Mesendoderm (in vitro differentiated cells): ENCODE data around the gene TCF4.

Experiments
- DNase-seq: peaks from one replicate; pipeline ENCODE4 v3.0.0; 2013
- H2AK5ac ChIP-seq: 2 replicates; pipeline ENCODE4 v1.6.1; 2013; ENCODE audit warnings: low read length, inconsistent platforms
- H2BK120ac ChIP-seq: 2 replicates; pipeline ENCODE4 v1.6.1; 2013; ENCODE audit warnings: low read depth, mild to moderate bottlenecking, low read length, moderate library complexity, mixed read lengths
- H2BK15ac ChIP-seq: replicated peaks from 2 replicates; pipeline ENCODE4 v1.6.1; 2013; ENCODE audit warnings: low read depth, mild to moderate bottlenecking, moderate library complexity
- H2BK5ac ChIP-seq: 2 replicates; pipeline ENCODE4 v1.6.1; 2013; ENCODE audit warnings: low read length, inconsistent platforms
- H3K18ac ChIP-seq: 2 replicates; pipeline ENCODE4 v1.6.1; 2013; ENCODE audit warnings: mild to moderate bottlenecking, low read length, mixed read lengths
- H3K23ac ChIP-seq: one replicate; pipeline ENCODE4 v1.6.1; 2013; ENCODE audit warnings: low read length
- H3K27ac ChIP-seq: 2 replicates; pipeline ENCODE4 v1.5.1; 2013; ENCODE audit warnings: low read depth, mild to moderate bottlenecking, inconsistent platforms, low read length, moderate library complexity
- H3K27me3 ChIP-seq: 2 replicates; pipeline ENCODE4 v1.6.1; 2013; ENCODE audit warnings: low read length, control low read depth, mild to moderate bottlenecking, inconsistent platforms; ENCODE audit not compliant: insufficient read depth, poor library complexity
- H3K36me3 ChIP-seq: 2 replicates; pipeline ENCODE4 v1.6.1; 2013; ENCODE audit warnings: low read length, inconsistent platforms; ENCODE audit not compliant: control insufficient read depth, insufficient read depth
- H3K4ac ChIP-seq: one replicate; pipeline ENCODE4 v1.6.1; 2013; ENCODE audit warnings: low read depth, mild to moderate bottlenecking, low read length, moderate library complexity
- H3K4me1 ChIP-seq: 2 replicates; pipeline ENCODE4 v1.6.1; 2013; ENCODE audit warnings: low read depth, low read length, inconsistent platforms; ENCODE audit not compliant: control insufficient read depth
- H3K4me2 ChIP-seq: 2 replicates; pipeline ENCODE4 v1.6.1; 2013; ENCODE audit warnings: low read length
- H3K4me3 ChIP-seq: 2 replicates; pipeline ENCODE4 v1.5.1; 2013; ENCODE audit warnings: mild to moderate bottlenecking, low read length
- H3K56ac ChIP-seq: one replicate; pipeline ENCODE4 v1.6.1; 2013; ENCODE audit warnings: low read length
- H3K79me1 ChIP-seq: 2 replicates; pipeline ENCODE4 v1.6.1; 2013; ENCODE audit warnings: low read length, inconsistent platforms
- H3K79me2 ChIP-seq: 2 replicates; pipeline ENCODE4 v1.6.1; 2013; ENCODE audit warnings: mild to moderate bottlenecking, low read length; ENCODE audit not compliant: control insufficient read depth, insufficient read depth
- H3K9ac ChIP-seq: 2 replicates; pipeline ENCODE4 v1.6.1; 2013; ENCODE audit warnings: low read length, inconsistent platforms
- H4K5ac ChIP-seq: one replicate; pipeline ENCODE4 v1.6.1; 2013; ENCODE audit warnings: low read length
- H4K8ac ChIP-seq: one replicate; pipeline ENCODE4 v1.6.1; 2013; ENCODE audit warnings: low read depth, mild to moderate bottlenecking, control low read depth, low read length, moderate library complexity
- WGBS: extraction: QIAGEN DNeasy Blood & Tissue Kit; methylation state at CpG from one replicate; pipeline ENCODE4 v1.1.7; 2013; ENCODE audit warnings: low lambda C conversion rate, missing lambda C conversion rate; ENCODE audit not compliant: insufficient coverage; ENCODE audit errors: extremely low coverage; 5-methylcytosine and 5-hydroxymethylcytosine counted together

Gene TCF4

GRCh38 chr18:55627007-55627406 is 39.0 kb upstream of the TCF4 start:
- Histone ChIP-seq H4K8ac (peak overlapping the region; percentile 65), H3K23ac (no peak overlapping the region), H3K79me2 (no peaks in the 10 kb centered on the region), H3K4me3 (no peak overlapping the region), H3K4me2 (no peak overlapping the region), H2BK15ac (no peak overlapping the region), H3K4me1 (no peaks in the 10 kb centered on the region), H2BK5ac (no peak overlapping the region), H3K4ac (no peak overlapping the region), H3K36me3 (no peaks in the 10 kb centered on the region), H2AK5ac (no peak overlapping the region), H2BK120ac (no peak overlapping the region), H3K18ac (no peak overlapping the region), H3K56ac (no peak overlapping the region), H3K27ac (no peak overlapping the region), H3K9ac (no peak overlapping the region), H4K5ac (no peak overlapping the region), H3K27me3 (no peaks in the 10 kb centered on the region), H3K79me1 (no peaks in the 10 kb centered on the region)
- no peak for DNase-seq
- WGBS: no CpG with 5 or more reads among the region's 1 CpG

- Histone ChIP-seq H3K4me2 (no peak overlapping the region), H3K4ac (no peak overlapping the region), H3K9ac (no peak overlapping the region), H3K36me3 (no peaks in the 10 kb centered on the region), H2BK15ac (no peak overlapping the region), H3K23ac (no peak overlapping the region), H3K79me1 (no peaks in the 10 kb centered on the region), H3K27ac (no peak overlapping the region), H3K4me1 (no peaks in the 10 kb centered on the region), H2AK5ac (no peak overlapping the region), H3K56ac (no peak overlapping the region), H2BK5ac (no peak overlapping the region), H3K4me3 (no peak overlapping the region), H4K8ac (no peak overlapping the region), H4K5ac (no peak overlapping the region), H3K79me2 (no peaks in the 10 kb centered on the region), H2BK120ac (no peak overlapping the region), H3K27me3 (no peaks in the 10 kb centered on the region), H3K18ac (no peak overlapping the region)
- no CpG with 5 or more reads among the region's 2 CpGs for WGBS
- no peak for DNase-seq
Observed at GRCh38 chr18:55625901-55626300, 37.9 kb upstream of the TCF4 start.

GRCh38 chr18:55623626-55624025 is 35.6 kb upstream of the TCF4 start:
- Histone ChIP-seq H3K4me2 (no peak overlapping the region), H3K79me1 (no peaks in the 10 kb centered on the region), H3K9ac (no peak overlapping the region), H3K4me3 (no peak overlapping the region), H3K36me3 (no peaks in the 10 kb centered on the region), H4K5ac (no peak overlapping the region), H3K4ac (no peak overlapping the region), H3K79me2 (no peaks in the 10 kb centered on the region), H4K8ac (no peak overlapping the region), H3K27ac (no peak overlapping the region), H3K18ac (no peak overlapping the region), H2BK5ac (no peak overlapping the region), H3K27me3 (no peaks in the 10 kb centered on the region), H2BK15ac (no peak overlapping the region), H2BK120ac (no peak overlapping the region), H3K23ac (no peak overlapping the region), H2AK5ac (no peak overlapping the region), H3K56ac (no peak overlapping the region), H3K4me1 (no peaks in the 10 kb centered on the region)
- no peak for DNase-seq
- 100% methylated on average over 1 of the region's 3 CpGs for WGBS

GRCh38 chr18:55610506-55610905 is 22.5 kb upstream of the TCF4 start:
- Histone ChIP-seq H3K4me3 (no peak overlapping the region), H2BK15ac (no peak overlapping the region), H3K4me1 (no peaks in the 10 kb centered on the region), H3K36me3 (no peaks in the 10 kb centered on the region), H3K79me1 (no peaks in the 10 kb centered on the region), H3K4ac (no peak overlapping the region), H2BK120ac (no peak overlapping the region), H3K27ac (no peak overlapping the region), H4K5ac (no peak overlapping the region), H4K8ac (no peak overlapping the region), H3K27me3 (no peaks in the 10 kb centered on the region), H3K79me2 (no peaks in the 10 kb centered on the region), H3K18ac (no peak overlapping the region), H3K56ac (no peak overlapping the region), H3K23ac (no peak overlapping the region), H2BK5ac (no peak overlapping the region), H3K4me2 (no peak overlapping the region), H2AK5ac (no peak overlapping the region), H3K9ac (no peak overlapping the region)
- DNase-seq: no peak
- no CpG with 5 or more reads among the region's 2 CpGs for WGBS

- Histone ChIP-seq H3K56ac (no peak overlapping the region), H3K4ac (no peak overlapping the region), H3K23ac (no peak overlapping the region), H2BK5ac (no peak overlapping the region), H2AK5ac (no peak overlapping the region), H4K5ac (no peak overlapping the region), H3K4me2 (no peak overlapping the region), H3K27me3 (no peaks in the 10 kb centered on the region), H3K36me3 (no peaks in the 10 kb centered on the region), H3K18ac (no peak overlapping the region), H3K4me1 (no peaks in the 10 kb centered on the region), H3K9ac (no peak overlapping the region), H3K79me2 (no peaks in the 10 kb centered on the region), H3K79me1 (no peaks in the 10 kb centered on the region), H4K8ac (no peak overlapping the region), H2BK15ac (no peak overlapping the region), H3K27ac (no peak overlapping the region), H2BK120ac (no peak overlapping the region), H3K4me3 (no peak overlapping the region)
- DNase-seq: no peak
- WGBS: no CpG with 5 or more reads among the region's 6 CpGs
Observed at GRCh38 chr18:55609160-55609825, 21.3 kb upstream of the TCF4 start.

DNA sequence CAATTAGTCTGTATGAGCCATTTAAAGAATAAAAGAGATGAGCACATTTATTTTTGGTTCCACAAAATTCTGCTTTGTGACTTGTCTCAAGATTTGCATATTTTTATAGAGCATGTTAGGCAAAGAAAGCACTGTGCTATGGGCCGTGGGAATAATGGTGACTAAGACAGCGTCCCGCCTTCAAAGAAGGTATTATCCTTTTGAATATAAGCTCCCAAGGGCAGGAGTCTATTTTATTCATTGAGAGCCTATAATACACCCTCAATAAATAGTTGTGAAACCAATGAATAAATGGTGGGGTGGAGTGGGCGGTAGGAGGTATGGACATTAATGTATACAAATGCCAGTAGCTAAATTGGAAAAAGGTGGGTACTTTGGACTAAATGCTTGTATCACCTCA is 20.5 kb upstream of the TCF4 start:
- Histone ChIP-seq H3K23ac (no peak overlapping the region), H2BK5ac (no peak overlapping the region), H3K4ac (no peak overlapping the region), H3K4me1 (no peaks in the 10 kb centered on the region), H2AK5ac (no peak overlapping the region), H2BK120ac (no peak overlapping the region), H3K56ac (no peak overlapping the region), H3K18ac (no peak overlapping the region), H3K27me3 (no peaks in the 10 kb centered on the region), H3K79me2 (no peaks in the 10 kb centered on the region), H3K4me2 (no peak overlapping the region), H4K5ac (no peak overlapping the region), H3K36me3 (no peaks in the 10 kb centered on the region), H2BK15ac (no peak overlapping the region), H3K4me3 (no peak overlapping the region), H4K8ac (no peak overlapping the region), H3K9ac (no peak overlapping the region), H3K79me1 (no peaks in the 10 kb centered on the region), H3K27ac (no peak overlapping the region)
- no peak for DNase-seq
- WGBS: no CpG with 5 or more reads among the region's 4 CpGs
